Measurements from ENCODE around the gene ZNF789.
A peak's percentile ranks its signal among the peaks of the same experiment; 100 is the strongest.
"Not testable (repeated sequence)": the region's sequence is repeated elsewhere in the genome, so short reads cannot be mapped to it uniquely, and the experiment has no call there.

ZNF789 gene

DNA sequence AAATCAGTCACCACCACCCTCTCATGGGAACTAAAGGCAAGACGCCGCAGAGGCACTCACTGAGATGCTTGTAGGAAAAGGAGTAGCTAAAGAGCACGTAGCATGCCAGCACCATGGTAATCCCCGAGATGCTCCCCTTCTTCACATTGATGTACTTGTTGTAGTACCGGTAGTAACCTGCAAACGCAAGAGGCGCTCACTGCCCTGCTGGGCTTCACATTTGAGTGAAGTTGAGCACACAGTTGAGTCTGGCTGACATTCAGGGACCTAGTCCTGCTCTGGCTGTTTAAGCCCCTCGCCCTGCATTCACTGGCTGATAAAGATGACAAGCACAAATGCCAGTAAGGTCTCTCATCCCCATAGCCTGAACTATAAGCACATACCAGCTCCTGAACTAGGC is 13.6 kb upstream of the ZNF789 start:
- peak; percentile 27 to 39 (median 34) for DNase-seq

DNA sequence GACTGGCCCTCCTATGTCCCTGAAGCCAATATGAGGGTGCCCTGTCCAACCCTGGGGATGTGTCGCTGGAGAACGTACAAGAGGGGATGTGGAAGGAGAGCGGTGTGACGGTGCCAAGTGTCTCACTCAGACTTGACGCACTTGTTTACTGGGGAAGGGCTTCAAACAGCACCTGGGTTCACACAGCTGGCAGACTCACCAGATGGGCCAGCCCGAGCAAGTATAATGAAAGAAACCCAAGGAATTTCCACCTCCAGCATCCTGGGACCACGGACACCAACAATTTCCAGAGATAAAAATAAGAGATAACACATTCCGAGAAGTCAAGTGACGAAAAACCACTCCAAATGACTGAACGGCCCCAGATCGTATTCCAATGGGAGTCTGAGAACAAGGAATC is 12.0 kb upstream of the ZNF789 start:
- DNase-seq = no peak

DNA sequence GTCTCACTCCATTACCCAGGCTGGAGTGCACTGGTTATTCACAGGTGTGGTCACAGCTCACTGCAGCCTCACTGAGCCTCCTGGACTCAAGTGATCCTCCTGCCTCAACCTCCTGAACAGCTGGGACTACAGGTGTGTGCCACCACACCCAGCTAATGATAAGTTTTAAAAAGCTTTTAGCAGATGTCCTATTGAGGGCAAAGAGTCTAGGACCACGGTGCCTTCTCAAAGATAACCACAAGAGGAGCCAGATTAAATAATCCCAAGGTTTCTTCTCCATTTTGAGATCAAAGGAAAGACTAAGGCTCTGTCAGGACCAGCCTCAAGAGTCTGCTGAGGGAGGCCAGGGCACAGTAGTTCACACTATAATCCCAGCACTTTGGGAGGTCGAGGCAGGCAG is 11.5 kb upstream of the ZNF789 start:
- no peak for DNase-seq

DNA sequence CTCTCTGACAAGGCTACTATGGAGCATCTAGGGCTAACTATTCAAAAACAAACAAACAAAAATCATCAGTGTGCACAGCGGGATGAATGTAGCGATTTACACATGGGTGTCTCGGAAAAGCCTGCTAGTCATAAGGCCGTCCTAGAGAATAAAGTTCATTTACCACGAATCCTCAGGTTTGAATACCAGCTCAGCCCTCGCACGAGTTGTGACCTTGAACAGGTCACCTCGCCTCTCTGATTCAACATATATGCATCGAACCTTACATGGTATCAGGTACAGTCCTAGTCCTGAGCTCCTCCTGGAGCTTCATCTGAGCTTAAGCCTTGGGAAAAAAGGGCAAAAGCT is 7.3 kb upstream of the ZNF789 start:
- DNase-seq = no peak

DNA sequence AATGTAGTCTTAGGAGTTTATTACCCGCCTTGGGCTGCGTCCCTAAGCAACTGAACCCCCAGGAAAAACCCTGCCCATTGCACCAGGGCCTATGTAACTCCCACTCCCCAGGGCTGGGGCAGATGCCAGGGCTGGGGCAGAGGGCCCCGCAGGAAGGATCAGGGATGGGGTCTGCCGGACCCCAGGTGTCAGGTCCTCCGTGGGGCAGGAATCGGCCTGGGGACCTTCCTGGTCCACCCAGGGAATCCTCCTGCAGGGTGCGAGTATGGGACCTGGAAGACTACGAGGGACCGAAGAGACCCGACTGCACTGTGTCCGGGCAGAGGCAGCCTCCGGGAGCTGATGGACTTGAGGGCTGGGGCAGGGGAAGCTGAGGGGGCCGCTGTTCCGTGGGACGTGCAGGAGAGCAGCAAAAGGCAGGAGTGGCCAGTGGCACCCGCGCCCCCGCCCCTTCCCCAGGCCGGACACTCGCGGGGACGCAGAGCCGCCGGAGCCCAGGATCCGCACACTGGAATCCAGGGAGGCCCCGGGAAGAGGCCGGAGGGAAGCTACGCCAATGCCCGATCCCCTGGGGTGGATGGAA is 4.3 kb upstream of the ZNF789 start:
- no peak for DNase-seq

DNA sequence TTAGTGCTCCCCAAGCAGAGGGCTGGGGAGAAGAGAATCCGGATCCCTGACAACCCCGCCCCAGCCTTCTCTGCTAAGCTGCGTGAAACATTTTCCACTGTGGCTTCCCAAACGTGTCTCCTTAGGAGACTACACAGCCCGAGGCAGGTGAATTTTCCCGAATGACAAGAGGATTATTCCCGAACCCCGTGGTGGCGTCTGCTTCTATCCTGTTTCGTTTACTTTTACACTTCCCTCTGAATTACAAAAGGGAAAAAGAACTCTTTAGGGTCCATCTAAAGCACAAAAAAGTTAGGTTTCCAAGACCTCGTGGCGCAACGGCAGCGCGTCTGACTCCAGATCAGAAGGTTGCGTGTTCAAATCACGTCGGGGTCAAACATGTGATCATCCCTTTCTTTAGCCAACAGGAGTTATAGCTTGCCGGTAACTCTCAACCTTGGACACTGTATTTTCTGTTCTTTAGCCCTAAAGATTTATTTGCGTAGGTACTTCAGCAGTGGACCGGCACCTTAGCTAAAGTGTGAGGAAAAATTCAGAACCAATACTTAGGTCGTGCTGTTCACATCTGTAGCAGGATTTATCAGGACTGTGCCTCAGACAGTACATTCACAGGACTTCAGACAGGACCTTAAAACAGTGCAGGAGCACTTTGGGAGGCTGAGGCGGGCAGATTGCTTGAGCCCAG is 3.2 kb upstream of the ZNF789 start:
- no peak for DNase-seq

DNA sequence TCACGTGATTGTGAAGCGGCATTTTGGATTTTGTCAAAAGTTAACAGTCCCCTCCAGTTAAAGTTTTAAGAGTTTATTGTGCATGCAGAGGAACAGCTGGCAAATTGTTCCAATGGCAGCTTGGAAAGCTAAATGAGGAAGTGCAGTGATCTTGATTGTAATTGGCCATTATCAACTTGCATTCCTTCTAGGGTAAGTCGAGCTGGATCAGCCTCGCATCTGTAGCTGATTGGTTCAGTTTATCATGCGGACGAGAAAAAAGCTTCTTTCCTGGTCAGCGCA is 566 bp downstream of the ZNF789 start:
- peak; percentile 70 to 87 (median 74) for DNase-seq

DNA sequence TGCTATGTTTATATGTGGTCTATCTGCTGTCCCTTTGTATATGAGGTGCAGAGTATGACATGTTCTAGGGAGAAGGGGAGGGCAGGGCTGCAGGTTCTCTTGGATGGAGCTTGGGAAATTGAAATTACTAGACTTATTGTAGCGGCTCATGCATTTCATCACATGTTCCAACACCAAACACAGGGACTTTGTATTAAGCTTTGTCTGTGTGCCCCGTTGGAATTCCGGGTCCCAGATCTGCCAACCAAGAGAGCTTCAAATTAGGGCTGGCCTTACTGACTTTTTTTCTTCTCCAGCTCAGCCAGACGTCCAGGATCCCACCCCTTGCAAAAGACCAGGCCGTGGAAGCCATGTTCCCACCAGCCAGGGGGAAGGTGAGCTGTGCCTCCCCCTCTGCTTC is 3.4 kb downstream of the ZNF789 start:
- DNase-seq = no peak

DNA sequence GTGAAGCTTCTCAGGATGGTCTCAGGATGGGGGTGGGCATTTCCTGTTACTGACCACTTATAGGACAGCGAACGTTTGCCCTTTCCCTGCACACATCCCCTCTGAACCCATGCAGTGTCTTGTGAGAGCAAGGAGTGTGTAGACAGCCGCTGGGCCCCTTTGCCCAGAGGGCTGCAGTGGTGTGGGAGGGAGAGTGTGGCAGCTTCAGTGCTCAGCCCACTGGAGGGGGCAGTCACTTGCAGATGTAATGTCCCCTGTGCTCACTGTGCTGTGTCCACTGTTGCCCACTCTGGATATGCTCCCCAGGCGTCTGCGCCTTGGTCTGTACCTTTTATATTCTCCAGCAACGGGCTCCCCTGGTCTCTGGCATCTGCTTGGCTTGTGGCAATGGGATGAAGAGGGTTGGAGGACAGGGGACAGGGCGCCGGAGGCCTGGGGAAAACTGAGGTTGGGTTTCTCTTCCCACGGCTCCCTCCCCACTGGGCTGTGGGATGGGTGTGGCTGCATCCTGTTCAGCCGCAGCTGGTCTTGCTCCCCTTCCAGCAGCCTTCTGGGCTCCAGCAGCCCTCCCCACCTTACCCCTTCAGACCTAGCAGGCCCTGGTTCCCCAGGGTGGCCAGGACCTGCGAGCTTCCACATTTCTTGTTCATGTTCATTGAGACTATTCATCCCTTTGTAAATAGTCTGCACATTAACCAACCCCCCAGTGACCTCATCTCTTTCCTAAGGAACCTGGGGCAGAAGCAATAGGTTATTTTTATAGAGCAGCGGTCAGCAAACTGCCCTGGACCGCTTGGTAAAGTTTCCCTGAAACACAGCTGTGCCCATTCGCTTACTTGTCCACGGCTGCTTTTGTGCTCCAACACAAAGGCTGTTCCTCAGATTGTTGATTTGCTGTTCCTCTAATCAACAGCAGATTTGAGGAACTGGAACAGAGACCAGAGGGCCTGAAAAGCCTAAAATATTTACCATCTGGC is 6.1 kb downstream of the ZNF789 start:
- peak in 2 of 3 donors; percentile 15 to 21 for DNase-seq

DNA sequence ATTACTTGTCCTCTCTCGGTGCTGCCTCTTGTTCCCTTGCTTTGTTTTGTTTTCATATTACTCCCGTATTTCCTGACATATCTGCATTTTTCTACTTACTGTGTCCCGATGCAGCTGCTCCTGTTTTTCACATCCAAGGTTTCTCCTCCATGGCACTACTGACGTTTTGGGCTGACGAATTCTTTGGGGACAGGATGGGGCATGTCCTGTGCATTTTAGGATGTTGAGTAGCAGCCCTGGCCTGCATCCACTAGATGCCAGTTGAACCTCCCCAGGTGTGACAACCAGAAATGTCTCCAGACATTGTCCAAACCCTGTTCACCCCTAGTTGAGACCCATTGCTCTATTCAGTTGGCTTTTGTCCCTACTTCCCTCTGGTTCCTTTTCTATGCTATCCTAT is 12.4 kb downstream of the ZNF789 start:
- no peak for DNase-seq

DNA sequence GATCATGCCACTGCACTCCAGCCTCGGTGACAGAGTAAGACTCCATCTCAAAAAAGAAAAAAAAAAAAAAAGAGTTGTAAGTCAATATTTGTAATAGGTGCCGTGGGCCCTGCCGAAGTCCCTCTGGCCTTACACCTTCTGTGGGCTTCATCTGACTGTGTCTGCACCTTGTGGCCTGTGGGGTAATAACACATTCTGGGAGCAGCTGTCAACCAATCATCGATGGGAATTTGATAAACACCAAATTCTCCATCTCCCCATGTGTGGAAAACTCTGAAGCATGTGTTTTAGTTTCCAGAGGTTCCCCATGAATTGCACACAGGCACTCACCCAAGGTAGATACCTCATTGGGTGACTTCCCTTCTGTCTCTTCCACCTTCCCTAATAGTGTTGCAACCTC is 16.5 kb downstream of the ZNF789 start:
- DNase-seq = no peak

DNA sequence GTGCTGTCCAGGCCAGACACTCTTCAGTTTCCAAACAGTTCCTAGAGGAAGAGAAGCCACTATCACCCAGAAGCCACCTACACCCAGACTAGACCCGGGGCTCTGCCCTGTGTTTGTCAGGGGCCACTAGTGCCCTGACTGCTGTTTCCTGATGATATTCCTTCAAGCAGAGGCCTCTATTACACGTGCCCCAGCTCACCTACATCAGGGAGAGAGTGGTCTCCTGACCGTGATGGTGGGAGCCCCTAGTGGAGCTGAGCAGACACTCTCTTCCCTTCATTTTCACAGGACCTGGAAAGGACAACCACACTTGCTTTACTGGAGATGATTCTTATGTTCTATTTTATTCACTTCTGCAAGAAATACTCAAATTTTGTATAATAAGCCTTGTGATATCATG is 18.2 kb downstream of the ZNF789 start:
- no peak for DNase-seq

DNA sequence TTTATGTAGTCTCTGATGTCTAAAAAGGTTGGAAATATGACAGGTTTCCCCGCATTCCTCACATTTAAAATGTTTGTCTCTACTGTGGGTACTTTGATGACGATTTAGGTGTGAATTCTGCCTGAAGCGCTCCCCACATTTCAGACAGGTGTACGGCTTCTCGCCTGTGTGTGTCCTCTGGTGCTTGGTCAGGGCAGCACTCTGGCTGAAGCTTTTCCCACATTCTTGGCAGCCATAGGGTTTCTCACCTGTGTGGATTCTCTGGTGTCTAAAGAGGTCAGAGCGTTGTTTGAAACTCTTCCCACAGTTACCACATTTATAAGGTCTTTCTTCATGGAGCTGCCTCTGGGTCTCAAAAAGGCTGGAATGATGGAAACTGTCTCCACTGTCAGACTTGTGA is 21.1 kb downstream of the ZNF789 start:
- no peak for DNase-seq

DNA sequence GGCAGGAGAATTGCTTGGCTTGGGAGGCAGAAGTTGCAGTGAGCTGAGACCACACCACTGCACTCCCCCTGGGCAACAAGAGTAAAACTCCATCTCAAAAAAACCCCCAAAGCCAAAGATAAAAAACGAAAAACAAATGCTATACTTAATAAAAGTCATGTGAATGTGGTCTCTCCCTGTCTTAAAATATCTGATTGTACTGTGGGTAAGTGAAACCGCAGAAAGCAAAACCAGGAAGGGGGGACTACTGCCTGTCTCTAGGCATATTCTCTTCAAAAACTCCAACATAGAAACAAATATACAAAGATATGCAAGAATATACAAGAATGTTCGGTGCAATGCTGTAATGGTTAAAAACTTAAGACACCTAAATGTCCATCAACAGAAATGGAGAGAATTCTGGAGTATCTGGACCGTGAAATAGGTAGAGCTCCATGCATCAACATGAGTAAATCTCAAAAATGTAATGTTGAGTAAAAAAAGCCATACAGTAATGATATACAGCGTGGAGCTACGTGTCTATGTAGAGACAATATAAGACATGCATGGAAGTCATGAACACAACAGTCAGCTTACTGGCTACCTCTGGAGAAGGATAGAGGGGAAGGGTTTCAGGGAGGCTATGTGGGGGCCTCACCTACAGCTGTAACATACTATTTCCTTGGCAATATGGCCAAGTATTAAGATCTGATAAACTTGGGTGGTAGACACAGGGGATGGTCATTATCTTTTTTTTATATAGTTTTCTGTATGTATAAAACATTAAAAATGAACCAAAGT is 25.3 kb downstream of the ZNF789 start:
- DNase-seq = no peak

DNA sequence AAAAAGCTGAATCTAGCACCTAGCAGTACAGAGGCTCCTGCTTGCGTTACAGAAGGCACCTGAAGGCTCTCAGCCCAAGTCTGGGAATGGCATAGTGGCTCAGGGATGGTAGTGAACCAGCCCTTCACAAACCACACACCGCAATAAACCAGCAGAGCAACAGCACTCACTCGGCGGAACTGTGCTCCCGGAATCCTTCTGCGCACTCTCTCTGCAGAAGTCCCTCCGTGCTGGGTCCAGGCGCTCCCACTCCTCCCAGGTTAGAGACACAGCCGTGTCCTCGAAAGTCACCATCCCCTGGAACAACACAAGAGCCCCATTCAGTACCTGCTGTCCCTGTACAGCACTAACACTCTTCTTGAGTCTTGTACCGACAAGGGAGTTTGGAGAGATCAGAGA is 25.9 kb downstream of the ZNF789 start:
- DNase-seq = no peak

DNA sequence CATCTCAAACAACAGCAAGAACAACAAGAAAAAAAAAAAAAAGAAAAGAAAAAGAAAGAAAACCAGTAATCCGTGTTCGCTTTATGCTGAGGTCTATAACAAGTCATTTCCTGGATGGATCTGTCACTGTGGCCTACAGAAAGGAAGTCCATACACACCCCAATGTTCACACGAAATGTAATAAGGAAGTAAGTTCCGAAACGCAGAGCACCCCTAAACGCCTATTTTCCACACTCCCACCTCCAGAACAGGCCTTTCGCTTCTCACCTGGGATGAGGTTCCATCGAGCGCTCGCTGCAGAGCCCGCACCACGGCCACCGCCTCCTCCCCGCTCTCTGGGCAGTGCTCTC is 26.7 kb downstream of the ZNF789 start:
- DNase-seq = peak; percentile 48 to 66 (median 55)

DNA sequence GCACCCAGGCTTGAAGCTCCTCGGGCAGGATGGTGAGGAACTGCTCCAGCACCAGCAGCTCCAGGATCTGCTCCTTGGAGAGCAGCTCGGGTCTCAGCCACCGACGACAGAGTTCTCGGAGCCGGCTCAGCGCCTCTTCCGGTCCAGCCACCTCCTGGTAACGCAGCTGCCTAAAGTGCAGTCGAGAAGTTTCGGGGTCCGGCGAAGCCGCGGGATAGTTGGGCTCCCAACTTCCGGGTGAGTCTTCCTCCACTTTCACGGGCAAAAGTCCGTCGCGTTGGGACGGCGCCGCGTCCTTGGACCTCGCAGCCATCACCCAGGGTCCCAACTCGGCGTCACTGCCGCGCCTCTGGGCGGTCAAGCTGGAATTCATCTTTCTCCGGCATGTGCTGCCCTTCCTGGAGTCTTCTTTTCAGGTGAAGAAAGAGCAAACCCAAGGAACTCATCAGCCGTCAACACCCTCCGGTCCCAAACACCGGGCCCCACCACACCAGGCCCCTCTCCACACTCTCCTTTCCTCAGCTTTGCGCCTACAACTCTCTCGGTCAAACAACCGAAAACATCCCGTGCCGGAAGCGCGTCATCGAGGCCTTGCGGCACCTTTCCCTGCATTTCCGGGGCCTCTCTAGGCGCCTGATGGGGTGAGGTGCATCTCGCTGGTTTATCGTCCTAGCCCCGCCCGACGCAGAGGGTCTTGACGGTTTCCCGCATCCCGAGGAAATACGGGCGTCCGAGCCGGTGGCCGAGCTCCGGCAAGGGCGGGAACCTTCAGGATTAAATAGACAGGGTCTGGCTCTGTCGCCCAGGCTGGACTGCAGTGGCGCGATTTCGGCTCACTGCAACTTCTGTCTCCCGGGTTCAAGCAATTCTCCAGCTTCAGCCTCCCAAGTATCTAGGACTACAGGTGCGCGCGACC is 27.3 kb downstream of the ZNF789 start, which contains the start of gene ZNF394:
Gene ZNF394, minus strand, starts transcription at position 561 of the 916 bp plus-strand sequence. Its CDS starts 188 bp downstream, at position 373.
- DNase-seq = peak; percentile 94 to 95 (median 95)

DNA sequence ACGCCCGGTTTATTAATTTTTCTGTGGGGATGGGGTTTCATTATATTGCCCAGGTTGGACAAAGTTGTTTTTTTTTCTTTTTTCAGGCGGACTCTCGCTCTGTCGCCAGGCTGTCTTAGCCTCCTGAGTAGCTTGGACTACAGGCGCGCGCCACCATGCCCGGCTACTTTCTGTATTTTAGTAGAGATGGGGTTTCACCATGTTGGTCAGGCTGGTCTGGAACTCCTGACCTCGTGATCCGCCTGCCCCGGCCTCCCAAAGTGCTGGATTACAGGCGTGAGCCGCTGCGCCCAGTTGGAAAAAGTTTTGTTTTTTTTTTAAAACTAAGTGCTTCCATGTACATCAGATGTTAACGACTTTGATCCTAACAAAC is 27.9 kb downstream of the ZNF789 start:
- DNase-seq = no peak

DNA sequence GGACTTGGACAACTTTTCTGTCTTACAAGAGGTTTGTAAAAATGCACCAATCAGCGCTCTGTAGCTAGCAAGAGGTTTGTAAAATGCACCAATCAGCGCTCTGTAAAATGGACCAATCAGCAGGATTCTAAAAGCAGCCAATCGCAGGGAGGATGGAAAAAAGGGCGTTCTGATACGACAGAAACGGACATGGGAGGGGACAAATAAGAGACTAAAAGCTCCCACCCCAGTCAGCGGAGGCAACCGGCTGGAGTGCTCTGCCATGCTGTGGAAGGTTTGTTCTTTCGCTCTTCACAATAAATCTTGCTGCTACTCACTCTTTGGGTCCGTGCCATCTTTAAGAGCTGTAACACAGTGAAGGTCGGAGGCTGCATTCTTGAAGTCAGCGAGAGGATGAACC is 28.5 kb downstream of the ZNF789 start:
- not testable (repeated sequence) for DNase-seq

DNA sequence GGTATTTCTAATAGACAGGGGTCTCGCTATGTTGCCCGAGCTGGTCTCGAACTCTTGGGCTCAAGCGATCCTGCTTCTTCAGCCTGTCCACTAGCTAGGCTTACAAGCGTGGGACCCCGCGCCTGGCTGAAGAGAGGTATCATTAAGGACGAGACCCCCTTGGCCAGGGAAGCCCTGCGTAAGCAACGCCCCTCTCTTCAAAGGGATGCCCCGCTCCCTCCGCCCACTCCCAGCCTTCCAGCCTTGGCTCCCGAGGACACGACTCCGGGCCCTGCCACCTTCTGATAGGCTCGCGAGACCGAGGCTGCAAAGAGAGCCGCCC is 31.6 kb downstream of the ZNF789 start:
- peak in 1 of 3 donors; percentile 98 for DNase-seq

DNA sequence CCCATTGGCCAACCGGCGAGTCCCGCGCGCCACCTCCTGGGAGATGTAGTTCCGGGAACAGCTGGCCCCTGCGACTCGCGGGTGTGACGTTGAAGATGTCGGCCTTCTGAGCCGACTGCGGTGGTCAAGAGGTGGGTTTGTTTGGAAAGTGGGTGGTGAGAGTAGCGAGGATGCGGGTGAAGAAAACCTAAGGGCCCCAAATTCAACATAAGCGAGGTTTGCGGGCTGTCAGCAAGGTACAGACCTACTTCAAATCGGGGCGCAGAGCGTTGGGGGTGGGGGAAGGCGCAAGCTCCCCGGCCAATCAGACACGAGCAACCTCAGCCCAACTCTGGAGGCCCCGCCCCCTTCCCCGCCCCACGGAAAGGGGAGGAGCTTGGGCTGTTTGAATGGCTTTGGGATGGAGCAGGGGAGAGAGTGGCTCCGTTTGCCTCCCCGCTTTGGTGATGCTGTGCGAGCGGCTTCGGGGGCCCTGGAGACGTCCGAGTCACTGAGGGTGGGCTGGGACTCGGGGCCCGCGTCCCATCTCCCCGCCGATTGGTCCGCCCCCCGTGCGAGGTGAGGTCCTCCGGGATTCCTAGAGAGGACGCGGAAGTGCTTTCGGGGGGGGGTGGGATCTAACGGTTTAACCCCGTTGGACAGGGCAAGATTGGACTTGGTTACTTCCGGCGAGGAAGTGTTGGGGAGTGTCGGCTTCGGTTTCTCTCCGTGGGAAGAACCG is 32.1 kb downstream of the ZNF789 start, which contains the start of gene ZKSCAN5:
Gene ZKSCAN5, plus strand, starts transcription at position 60 of the 721 bp plus-strand sequence. CDS start 1,383 bp downstream, outside the sequence.
- DNase-seq = peak; percentile 94 to 99 (median 99)

DNA sequence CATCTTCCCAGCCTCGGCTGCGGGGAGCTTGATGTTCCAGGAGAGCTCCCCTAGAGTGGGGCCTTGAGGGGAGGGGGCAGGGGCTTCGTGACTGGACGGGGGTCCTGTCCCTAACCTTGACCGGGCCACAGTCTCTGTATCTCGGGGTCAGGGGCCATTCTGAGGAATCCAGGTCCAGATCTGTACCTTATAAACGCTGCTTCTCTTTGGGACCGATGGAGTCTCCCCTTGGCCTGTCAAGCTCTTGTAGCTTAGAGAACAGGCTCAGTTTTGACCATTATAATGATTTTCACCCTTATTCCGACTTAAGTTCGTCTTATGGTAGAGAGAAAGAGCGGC is 32.6 kb downstream of the ZNF789 start:
- no peak for DNase-seq

Measured in suppressor macrophage treated with lipopolysaccharide for 1 hour (primary cell).